HepG2 (cell line): ENCODE results near the gene HNRNPA1. TPM values are rescaled to one million over a fixed set of nuclear protein-coding genes. Genes with fewer than 3 reads are reported as not detected.
A peak's percentile ranks its signal among the peaks of the same experiment; 100 is the strongest.

Experiments
- ARID4A ChIP-seq: sonication (generic); formaldehyde crosslinking; IDR thresholded peaks from 2 replicates; pipeline ENCODE4 v1.5.0; 2020; ENCODE audit warnings: mild to moderate bottlenecking, missing genetic modification reagents, borderline replicate concordance
- ARID5B ChIP-seq: IDR thresholded peaks from 2 replicates; pipeline ENCODE4 v1.4.0; 2020; ENCODE audit warnings: mild to moderate bottlenecking, missing genetic modification reagents
- BRCA1 ChIP-seq: sonication (generic); formaldehyde crosslinking; IDR thresholded peaks from 2 replicates; pipeline ENCODE4 v1.4.0; 2020; ENCODE audit warnings: missing genetic modification reagents
- CBFB ChIP-seq: sonication (generic); formaldehyde crosslinking; IDR thresholded peaks from 2 replicates; pipeline ENCODE4 v1.4.0; 2020; ENCODE audit warnings: missing genetic modification reagents
- CEBPZ ChIP-seq: IDR thresholded peaks from 2 replicates; pipeline ENCODE4 v1.6.1; 2012; ENCODE audit warnings: low read length, improper control_type of control experiment
- DDIT3 ChIP-seq: sonication (generic); formaldehyde crosslinking; IDR thresholded peaks from 2 replicates; pipeline ENCODE4 v1.4.0; 2020; ENCODE audit warnings: mild to moderate bottlenecking, missing genetic modification reagents
- HIVEP1 ChIP-seq: sonication (generic); formaldehyde crosslinking; IDR thresholded peaks from 2 replicates; pipeline ENCODE4 v1.4.0; 2020; ENCODE audit warnings: mild to moderate bottlenecking, missing genetic modification reagents
- KLF9 ChIP-seq: IDR thresholded peaks from 2 replicates; pipeline ENCODE4 v1.6.1; 2016; ENCODE audit warnings: low read depth
- KMT2A ChIP-seq: sonication (generic); formaldehyde crosslinking; IDR thresholded peaks from 2 replicates; pipeline ENCODE4 v1.4.0; 2020; ENCODE audit warnings: missing genetic modification reagents
- PAF1 ChIP-seq: IDR thresholded peaks from 2 replicates; pipeline ENCODE4 v1.6.1; 2016; ENCODE audit warnings: missing genetic modification reagents, missing compliant biosample characterization
- PITX1 ChIP-seq: sonication (generic); formaldehyde crosslinking; IDR thresholded peaks from 2 replicates; pipeline ENCODE4 v1.5.1; 2020; ENCODE audit warnings: mild to moderate bottlenecking, missing genetic modification reagents
- PRMT3 ChIP-seq: sonication (generic); formaldehyde crosslinking; IDR thresholded peaks from 2 replicates; pipeline ENCODE4 v1.8.1; 2022; ENCODE audit warnings: low read depth, mild to moderate bottlenecking, moderate library complexity, missing genetic modification reagents, borderline replicate concordance
- ZBTB20 ChIP-seq: sonication (generic); formaldehyde crosslinking; IDR thresholded peaks from 2 replicates; pipeline ENCODE4 v1.8.1; 2023; ENCODE audit warnings: missing genetic modification reagents, low read depth, mild to moderate bottlenecking, borderline replicate concordance
- ZBTB33 ChIP-seq: sonication (generic); formaldehyde crosslinking; IDR thresholded peaks from 2 replicates; pipeline ENCODE4 v1.4.0; 2020; ENCODE audit warnings: missing genetic modification reagents
- ZNF160 ChIP-seq: sonication (generic); formaldehyde crosslinking; IDR thresholded peaks from 2 replicates; pipeline ENCODE4 v1.8.0; 2022; ENCODE audit warnings: mild to moderate bottlenecking, inconsistent platforms, missing genetic modification reagents
- ZNF3 ChIP-seq: IDR thresholded peaks from 2 replicates; pipeline ENCODE4 v1.7.0; 2017; ENCODE audit warnings: inconsistent platforms
- polyA plus RNA-seq, 8 experiments: library from polyadenylated mRNA; depleted of rRNA in 3 of 8; stranded (reverse) in 7 of 8; unstranded in 1 of 8; fragments of >200 nt; fragmentation: Illumina TruSeq in 4 of 8; extraction: Trizol in 4 of 8; gene quantifications; 2 replicates each; pipeline versions ENCODE4 v1.2.1 to v1.2.3, GENCODE V29; 2011 to 2016; ENCODE audit warnings: low read depth in 4 of 8, missing spikeins in 1 of 8, mixed read lengths in 1 of 8; ENCODE audit not compliant: insufficient read depth in 1 of 8
- total RNA-seq, 5 experiments: library from RNA; depleted of rRNA; stranded (reverse); fragments of >200 nt; fragmentation: Illumina TruSeq; extraction: Trizol; gene quantifications; 2 replicates each; pipeline ENCODE4 v1.2.3, GENCODE V29; 2016; ENCODE audit warnings: low read depth in 1 of 5

The HNRNPA1 gene
- total and polyA plus RNA-seq, 2 of the 13 experiments (the other 11 are each of a cell fraction or from before 2014, with no cell fraction given), result 535 to 1,820 TPM

GRCh38 chr12:54304187-54304810, 23.8 kb downstream of the HNRNPA1 start (continued):
- TF ChIP-seq ARID5B (CRISPR knock-in tag) (peak; percentile 86), HIVEP1 (no peak), DDIT3 (CRISPR knock-in tag) (no peak), PRMT3 (no peak), ZNF160 (CRISPR knock-in tag) (no peak), CEBPZ (no peak), PAF1 (CRISPR knock-in tag) (no peak), KLF9 (CRISPR knock-in tag) (no peak), PITX1 (no peak; the same call in 1 of the 2 replicates), ZBTB20 (CRISPR knock-in tag) (no peak), KMT2A (CRISPR knock-in tag) (no peak), ZNF3 (CRISPR knock-in tag) (no peak), ARID4A (CRISPR knock-in tag) (no peak; the same call in 1 of the 2 replicates), CBFB (CRISPR knock-in tag) (peak; percentile 80; the same call in 1 of the 2 replicates), BRCA1 (CRISPR knock-in tag) (no peak), ZBTB33 (no peak)
